ENCODE data around the gene CAGE1. TPM values are rescaled to one million over a fixed set of nuclear protein-coding genes. Genes with fewer than 3 reads are reported as not detected.
"Not testable (repeated sequence)": the region's sequence is repeated elsewhere in the genome, so short reads cannot be mapped to it uniquely, and the experiment has no call there.

CAGE1 gene
- polyA plus RNA-seq, 1 donor: 0.03 TPM

DNA sequence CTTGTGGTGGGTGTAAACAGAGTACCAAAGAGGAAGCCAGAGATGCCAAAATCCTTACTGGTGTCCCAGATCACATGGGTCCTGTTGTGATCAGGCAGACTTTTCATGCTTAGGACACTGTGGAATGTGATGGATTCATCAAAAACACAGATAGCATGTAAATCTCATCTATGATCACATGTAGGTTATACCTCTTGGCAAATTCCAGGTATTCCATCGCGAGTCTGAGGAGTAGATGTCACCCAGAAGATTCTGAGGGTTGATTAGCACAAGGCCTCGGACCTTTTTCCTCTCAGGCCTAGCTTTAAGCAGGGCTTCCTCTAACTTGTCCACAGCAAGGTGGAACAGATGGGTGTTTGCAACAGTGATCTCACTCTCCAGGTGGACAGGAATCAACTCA lies 48.3 kb downstream of the CAGE1 start:
- Histone ChIP-seq H3K27ac (ENCODE audit: low read length) (no peak overlapping the region), H3K9me3 (ENCODE audit: control insufficient read depth, low read depth, low read length) (peaks cover 6% of the 10 kb centered on the region), H3K4me3 (ENCODE audit: low read length) (no peak overlapping the region), H3K36me3 (ENCODE audit: control insufficient read depth, insufficient read depth, low read length) (no peaks in the 10 kb centered on the region), H3K27me3 (ENCODE audit: control insufficient read depth, insufficient read depth, low read length) (no peaks in the 10 kb centered on the region), H3K4me1 (ENCODE audit: control insufficient read depth, insufficient read depth, low read length) (no peaks in the 10 kb centered on the region)
- DNase-seq: no peak
- WGBS (ENCODE audit: insufficient coverage, low lambda C conversion rate): no CpG with 5 or more reads among the region's 3 CpGs

DNA sequence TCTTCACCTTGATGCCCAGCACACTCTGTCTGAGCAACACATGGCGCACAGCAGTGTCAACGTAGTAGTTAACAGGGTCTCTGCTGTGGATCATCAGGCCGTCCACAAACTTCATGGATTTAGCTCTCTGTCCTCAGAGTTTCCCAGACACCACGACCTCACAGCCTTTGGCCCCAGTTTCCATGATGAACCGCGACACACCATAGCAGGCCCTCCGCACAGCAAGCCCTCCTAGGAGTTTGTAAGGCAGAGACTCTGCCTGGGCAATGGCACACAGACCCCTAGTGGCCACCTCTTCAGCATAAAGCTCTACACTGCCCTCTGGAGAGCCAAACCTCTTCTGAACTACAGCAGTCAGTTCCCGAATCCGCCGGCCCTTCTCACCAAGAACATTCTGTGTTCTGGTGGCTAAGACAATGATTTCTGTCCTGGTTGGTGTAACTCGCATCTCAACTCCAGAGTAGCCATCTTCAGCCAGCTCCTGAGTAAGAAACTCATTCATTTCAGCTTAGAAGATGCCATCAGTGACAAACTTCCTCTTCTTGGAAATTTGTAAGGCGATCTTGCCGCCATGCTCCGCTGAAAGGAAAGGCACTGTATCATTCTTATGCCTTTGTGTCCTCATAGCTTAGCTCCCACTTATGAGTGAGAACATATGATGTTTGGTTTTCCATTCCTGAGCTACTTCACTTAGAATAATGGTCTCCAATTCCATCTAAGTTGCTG lies 50.4 kb downstream of the CAGE1 start:
- 95% methylated on average over 3 of the region's 14 CpGs for WGBS (ENCODE audit: insufficient coverage, low lambda C conversion rate)
- not testable (repeated sequence) for H3K27me3 ChIP-seq (ENCODE audit: control insufficient read depth, insufficient read depth, low read length); H3K4me3 ChIP-seq (ENCODE audit: low read length); H3K9me3 ChIP-seq (ENCODE audit: control insufficient read depth, low read depth, low read length); DNase-seq; H3K27ac ChIP-seq (ENCODE audit: low read length); H3K4me1 ChIP-seq (ENCODE audit: control insufficient read depth, insufficient read depth, low read length); H3K36me3 ChIP-seq (ENCODE audit: control insufficient read depth, insufficient read depth, low read length)

DNA sequence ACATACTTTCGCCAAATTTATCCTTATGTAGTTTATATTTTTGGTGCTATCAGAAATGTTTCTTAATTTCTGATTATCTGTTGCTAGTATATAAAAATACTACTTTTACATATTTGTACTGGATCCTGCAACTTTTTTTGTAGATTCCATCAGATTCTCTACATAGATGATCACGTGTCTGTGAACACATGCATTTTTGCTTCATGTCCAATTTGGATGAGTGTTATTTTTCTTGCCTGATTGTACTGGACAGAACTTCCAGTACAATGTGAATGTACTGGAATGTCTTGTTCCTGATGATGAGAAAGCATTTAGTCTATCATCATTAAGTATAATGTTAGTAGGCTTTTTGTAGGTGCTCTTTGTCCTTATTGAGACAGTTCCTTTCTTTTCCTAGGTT lies 51.5 kb downstream of the CAGE1 start:
- H3K27me3 ChIP-seq (ENCODE audit: control insufficient read depth, insufficient read depth, low read length): no peaks in the 10 kb centered on the region
- no peak overlapping the region for H3K27ac ChIP-seq (ENCODE audit: low read length)
- H3K4me3 ChIP-seq (ENCODE audit: low read length): no peak overlapping the region
- H3K36me3 ChIP-seq (ENCODE audit: control insufficient read depth, insufficient read depth, low read length): no peaks in the 10 kb centered on the region
- no peaks in the 10 kb centered on the region for H3K4me1 ChIP-seq (ENCODE audit: control insufficient read depth, insufficient read depth, low read length)
- 100% methylated on average over 1 of the region's 2 CpGs for WGBS (ENCODE audit: insufficient coverage, low lambda C conversion rate)
- no peak for DNase-seq
- no peaks in the 10 kb centered on the region for H3K9me3 ChIP-seq (ENCODE audit: control insufficient read depth, low read depth, low read length)

DNA sequence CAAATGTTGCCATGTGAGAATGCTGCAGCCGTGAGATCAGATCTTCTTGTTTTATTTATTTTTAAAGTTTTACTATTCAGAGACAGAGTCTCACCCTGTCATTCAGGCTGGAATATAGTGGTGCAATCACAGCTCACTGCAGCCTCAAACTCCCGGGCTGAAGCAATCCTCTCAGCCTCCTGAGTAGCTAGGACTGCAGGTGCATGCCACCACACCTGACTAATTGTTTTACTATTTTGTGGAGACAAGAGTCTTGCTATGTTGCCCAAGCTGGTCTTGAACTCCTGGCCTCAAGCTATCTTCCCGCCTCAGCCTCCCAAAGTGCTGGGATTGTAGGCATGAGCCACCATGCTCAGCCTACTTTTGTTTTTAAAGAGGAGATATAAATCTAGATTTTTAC lies 54.0 kb downstream of the CAGE1 start:
- DNase-seq: no peak
- Histone ChIP-seq H3K4me3 (ENCODE audit: low read length) (no peak overlapping the region), H3K27me3 (ENCODE audit: control insufficient read depth, insufficient read depth, low read length) (no peaks in the 10 kb centered on the region), H3K36me3 (ENCODE audit: control insufficient read depth, insufficient read depth, low read length) (no peaks in the 10 kb centered on the region), H3K9me3 (ENCODE audit: control insufficient read depth, low read depth, low read length) (no peaks in the 10 kb centered on the region), H3K4me1 (ENCODE audit: control insufficient read depth, insufficient read depth, low read length) (no peaks in the 10 kb centered on the region), H3K27ac (ENCODE audit: low read length) (no peak overlapping the region)
- WGBS (ENCODE audit: insufficient coverage, low lambda C conversion rate): 100% methylated on average over 1 of the region's 3 CpGs

DNA sequence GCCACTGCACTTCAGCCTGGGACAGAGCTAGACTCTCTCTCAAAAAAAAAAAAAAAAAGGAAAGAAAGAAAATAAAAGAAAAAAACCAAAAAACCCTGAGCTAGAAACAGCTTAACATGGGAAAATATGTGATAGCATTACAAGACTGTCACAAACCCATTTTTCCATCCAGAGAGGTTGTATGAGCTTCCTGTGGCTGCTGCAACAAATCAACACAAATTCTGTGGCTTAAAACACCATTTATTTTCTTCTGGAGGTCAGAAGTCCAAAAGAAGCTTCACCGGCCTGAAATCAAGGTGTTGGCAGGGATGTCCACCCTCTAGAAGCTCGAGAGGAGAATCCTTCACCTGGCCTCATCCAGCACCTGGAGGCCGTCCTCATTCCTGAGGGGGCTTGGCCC lies 54.9 kb downstream of the CAGE1 start:
- Histone ChIP-seq H3K9me3 (ENCODE audit: control insufficient read depth, low read depth, low read length) (no peaks in the 10 kb centered on the region), H3K4me1 (ENCODE audit: control insufficient read depth, insufficient read depth, low read length) (no peaks in the 10 kb centered on the region), H3K36me3 (ENCODE audit: control insufficient read depth, insufficient read depth, low read length) (no peaks in the 10 kb centered on the region), H3K27me3 (ENCODE audit: control insufficient read depth, insufficient read depth, low read length) (no peaks in the 10 kb centered on the region), H3K4me3 (ENCODE audit: low read length) (no peak overlapping the region), H3K27ac (ENCODE audit: low read length) (no peak overlapping the region)
- no peak for DNase-seq
- no CpG with 5 or more reads among the region's 3 CpGs for WGBS (ENCODE audit: insufficient coverage, low lambda C conversion rate)

DNA sequence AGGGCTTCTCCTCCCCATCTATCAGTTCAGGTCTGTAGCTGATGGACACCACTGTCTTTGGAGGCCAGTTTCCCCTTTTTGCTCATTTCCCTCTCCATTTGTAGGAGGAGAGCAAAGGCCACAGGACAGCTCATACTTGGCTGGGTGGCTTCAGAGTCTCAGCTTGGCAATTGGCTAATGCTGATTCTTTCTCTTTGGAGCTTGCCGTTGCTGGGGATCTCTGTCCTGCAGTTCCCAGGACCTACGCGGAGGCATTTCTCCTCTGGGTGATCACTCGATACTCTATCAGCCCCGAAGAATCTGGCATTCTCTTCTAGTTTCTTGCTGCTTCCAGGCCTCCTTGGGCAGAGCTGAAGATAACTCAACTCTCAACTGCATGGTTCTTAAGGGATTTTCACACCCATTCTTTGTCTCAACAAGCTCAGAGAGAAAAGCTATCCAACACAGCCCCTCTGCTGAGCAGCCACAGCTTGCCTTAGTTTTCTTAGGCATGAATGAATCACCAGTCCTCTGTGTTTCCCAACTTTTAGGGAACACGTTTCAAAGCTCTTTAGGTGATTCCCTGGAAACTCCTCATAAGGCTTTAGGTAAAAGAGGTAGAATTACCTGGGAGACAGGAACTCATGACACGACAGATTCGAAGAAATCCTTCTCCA lies 57.3 kb downstream of the CAGE1 start:
- H3K4me1 ChIP-seq (ENCODE audit: control insufficient read depth, insufficient read depth, low read length): no peaks in the 10 kb centered on the region
- no peaks in the 10 kb centered on the region for H3K27me3 ChIP-seq (ENCODE audit: control insufficient read depth, insufficient read depth, low read length)
- WGBS (ENCODE audit: insufficient coverage, low lambda C conversion rate): 100% methylated on average over 2 of the region's 8 CpGs
- no peak overlapping the region for H3K27ac ChIP-seq (ENCODE audit: low read length)
- no peaks in the 10 kb centered on the region for H3K9me3 ChIP-seq (ENCODE audit: control insufficient read depth, low read depth, low read length)
- no peaks in the 10 kb centered on the region for H3K36me3 ChIP-seq (ENCODE audit: control insufficient read depth, insufficient read depth, low read length)
- H3K4me3 ChIP-seq (ENCODE audit: low read length): no peak overlapping the region
- no peak for DNase-seq

DNA sequence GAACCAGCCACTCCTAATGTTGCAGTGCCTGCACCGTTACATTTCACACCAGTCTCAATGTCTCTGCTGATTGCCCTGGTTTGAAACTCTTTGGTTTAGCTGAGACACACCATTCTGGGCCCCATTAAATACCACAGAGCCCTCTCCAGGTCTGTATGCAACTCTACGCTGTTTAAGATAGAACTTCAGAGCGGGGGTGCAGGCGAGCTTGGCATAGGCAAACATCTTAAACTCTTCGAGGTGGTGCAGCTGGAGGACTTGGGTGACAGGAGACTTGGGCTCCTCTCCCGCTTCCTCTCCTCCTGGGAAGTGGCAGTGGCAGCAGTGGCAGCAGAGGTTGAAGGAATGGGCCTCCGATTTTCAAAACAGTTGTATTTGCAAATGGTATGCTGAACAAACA lies 58.1 kb downstream of the CAGE1 start:
- Histone ChIP-seq H3K27me3 (ENCODE audit: control insufficient read depth, insufficient read depth, low read length) (no peaks in the 10 kb centered on the region), H3K36me3 (ENCODE audit: control insufficient read depth, insufficient read depth, low read length) (no peaks in the 10 kb centered on the region), H3K4me1 (ENCODE audit: control insufficient read depth, insufficient read depth, low read length) (no peaks in the 10 kb centered on the region), H3K9me3 (ENCODE audit: control insufficient read depth, low read depth, low read length) (no peaks in the 10 kb centered on the region), H3K27ac (ENCODE audit: low read length) (no peak overlapping the region), H3K4me3 (ENCODE audit: low read length) (no peak overlapping the region)
- WGBS (ENCODE audit: insufficient coverage, low lambda C conversion rate): no CpG with 5 or more reads among the region's 7 CpGs
- DNase-seq: no peak

DNA sequence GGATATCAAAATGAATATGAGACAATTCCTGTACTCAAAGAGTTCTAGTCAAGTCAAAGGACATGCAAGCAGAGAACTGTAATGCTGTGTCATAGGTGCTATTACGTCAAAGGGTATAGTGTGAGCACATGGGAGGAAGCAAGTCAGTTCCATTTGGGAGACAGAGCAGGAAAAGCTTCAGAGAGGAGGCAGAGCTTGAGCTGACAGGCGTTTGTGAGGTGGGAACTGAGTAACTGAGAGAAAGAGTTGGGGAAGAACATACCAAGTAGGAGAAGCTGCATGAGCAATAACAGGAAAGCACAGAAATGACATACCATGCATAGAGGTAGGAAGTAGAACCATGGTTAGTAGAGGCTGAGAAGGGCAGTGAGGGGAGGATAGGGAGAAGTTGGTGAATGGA lies 61.3 kb downstream of the CAGE1 start:
- no peaks in the 10 kb centered on the region for H3K27me3 ChIP-seq (ENCODE audit: control insufficient read depth, insufficient read depth, low read length)

DNA sequence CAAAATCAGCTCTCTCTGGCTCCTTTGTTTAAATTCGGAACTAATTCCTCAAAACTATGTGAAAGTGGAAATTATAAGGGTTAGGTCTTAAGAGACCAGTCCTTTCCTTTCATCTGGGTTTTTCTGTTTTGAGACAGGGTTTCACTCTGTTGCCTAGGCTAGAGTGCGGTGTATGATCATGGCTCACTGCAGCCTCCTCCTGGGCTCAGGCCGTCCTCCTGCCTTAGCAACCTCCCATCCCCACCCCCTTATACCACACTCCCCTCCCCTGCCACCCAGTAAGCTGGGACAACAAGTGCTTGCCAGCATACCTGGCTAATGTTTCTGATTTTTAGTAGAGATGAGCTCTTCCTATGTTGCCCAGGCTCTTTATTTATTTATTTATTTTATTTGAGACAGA lies 63.8 kb downstream of the CAGE1 start:
- Histone ChIP-seq H3K36me3 (ENCODE audit: control insufficient read depth, insufficient read depth, low read length) (no peaks in the 10 kb centered on the region), H3K4me1 (ENCODE audit: control insufficient read depth, insufficient read depth, low read length) (no peaks in the 10 kb centered on the region), H3K27ac (ENCODE audit: low read length) (no peak overlapping the region), H3K27me3 (ENCODE audit: control insufficient read depth, insufficient read depth, low read length) (no peaks in the 10 kb centered on the region), H3K4me3 (ENCODE audit: low read length) (no peak overlapping the region), H3K9me3 (ENCODE audit: control insufficient read depth, low read depth, low read length) (no peaks in the 10 kb centered on the region)
- WGBS (ENCODE audit: insufficient coverage, low lambda C conversion rate): 100% methylated on average over 1 of the region's 3 CpGs
- DNase-seq: no peak

More for the DNA sequence above, 61.3 kb downstream of the CAGE1 start:
- Histone ChIP-seq H3K4me1 (ENCODE audit: control insufficient read depth, insufficient read depth, low read length) (no peaks in the 10 kb centered on the region), H3K27ac (ENCODE audit: low read length) (no peak overlapping the region), H3K9me3 (ENCODE audit: control insufficient read depth, low read depth, low read length) (no peaks in the 10 kb centered on the region), H3K36me3 (ENCODE audit: control insufficient read depth, insufficient read depth, low read length) (no peaks in the 10 kb centered on the region), H3K4me3 (ENCODE audit: low read length) (no peak overlapping the region)
- WGBS (ENCODE audit: insufficient coverage, low lambda C conversion rate): 83% methylated on average over 1 of the region's 2 CpGs
- DNase-seq: no peak

DNA sequence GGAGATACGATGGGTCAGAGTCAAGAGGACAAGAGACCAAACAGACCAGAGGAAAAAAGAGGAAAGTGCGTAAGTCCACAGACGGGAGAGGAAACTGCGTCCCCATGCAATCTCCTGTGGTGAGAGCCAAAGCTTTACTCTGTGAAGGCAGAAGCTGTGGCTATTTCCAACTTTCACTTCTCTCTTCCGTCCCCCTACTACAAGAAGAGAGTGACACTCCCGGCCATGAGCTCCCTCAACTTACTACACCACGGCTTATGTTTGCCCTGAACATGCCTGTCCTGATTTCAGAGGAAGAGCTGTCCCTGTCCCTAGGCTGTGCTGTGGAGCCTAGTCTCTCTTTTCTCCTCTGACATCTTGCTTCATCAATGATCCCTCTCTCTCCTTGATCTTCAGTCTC lies 65.0 kb downstream of the CAGE1 start:
- Histone ChIP-seq H3K36me3 (ENCODE audit: control insufficient read depth, insufficient read depth, low read length) (no peaks in the 10 kb centered on the region), H3K9me3 (ENCODE audit: control insufficient read depth, low read depth, low read length) (no peaks in the 10 kb centered on the region), H3K4me1 (ENCODE audit: control insufficient read depth, insufficient read depth, low read length) (no peaks in the 10 kb centered on the region), H3K27me3 (ENCODE audit: control insufficient read depth, insufficient read depth, low read length) (no peaks in the 10 kb centered on the region), H3K27ac (ENCODE audit: low read length) (no peak overlapping the region), H3K4me3 (ENCODE audit: low read length) (no peak overlapping the region)
- no peak for DNase-seq
- 80% methylated on average over 2 of the region's 7 CpGs for WGBS (ENCODE audit: insufficient coverage, low lambda C conversion rate)

DNA sequence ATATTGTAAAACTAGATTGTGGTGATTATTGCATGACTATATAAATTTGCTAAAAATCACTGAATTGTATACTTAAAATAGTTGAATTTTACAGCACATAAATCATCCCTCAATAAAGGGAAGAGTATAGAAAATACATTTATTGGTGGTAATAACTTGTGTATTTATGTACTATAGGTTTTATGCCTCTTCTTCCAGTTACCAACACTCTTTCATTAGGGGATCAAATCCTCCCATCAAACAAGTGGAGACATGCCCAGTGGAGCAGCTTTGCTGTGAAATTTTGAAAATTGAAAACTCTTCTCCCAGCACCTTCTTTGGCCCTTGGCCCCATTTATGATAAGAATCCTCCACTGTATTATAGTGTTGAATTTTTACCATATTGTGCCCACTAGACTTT lies 66.5 kb downstream of the CAGE1 start:
- Histone ChIP-seq H3K4me1 (ENCODE audit: control insufficient read depth, insufficient read depth, low read length) (no peaks in the 10 kb centered on the region), H3K36me3 (ENCODE audit: control insufficient read depth, insufficient read depth, low read length) (no peaks in the 10 kb centered on the region), H3K9me3 (ENCODE audit: control insufficient read depth, low read depth, low read length) (no peaks in the 10 kb centered on the region), H3K27ac (ENCODE audit: low read length) (no peak overlapping the region), H3K27me3 (ENCODE audit: control insufficient read depth, insufficient read depth, low read length) (no peaks in the 10 kb centered on the region), H3K4me3 (ENCODE audit: low read length) (no peak overlapping the region)
- DNase-seq: no peak

Measured in large intestine (tissue), 3 donors.